HL-60 (cell line): ENCODE data around the gene ENOX1.

Source experiments
- DNase-seq, 2 experiments: peaks; one replicate each; pipeline ENCODE4 v3.0.0-alpha.2; 2010 to 2020; ENCODE audit warnings: low read depth in 1 of 2, low spot score in 1 of 2
- H3K27ac ChIP-seq: fragments of 250-450 bp; sonication (Bioruptor Pico); replicated peaks from 2 replicates; pipeline ENCODE4 v1.5.1; 2020; ENCODE audit warnings: mild to moderate bottlenecking, moderate library complexity
- H3K27me3 ChIP-seq: fragments of 250-450 bp; sonication (Bioruptor Pico); 2 replicates; pipeline ENCODE4 v1.5.1; 2021; ENCODE audit warnings: mild to moderate bottlenecking, moderate library complexity; ENCODE audit not compliant: insufficient read depth, poor library complexity, severe bottlenecking
- H3K4me3 ChIP-seq: replicated peaks from 2 replicates; pipeline ENCODE4 v1.5.1; 2011; ENCODE audit warnings: mild to moderate bottlenecking, control low read depth, low read length; ENCODE audit not compliant: insufficient read depth
- GABPA ChIP-seq: IDR thresholded peaks from 2 replicates; pipeline ENCODE4 v1.6.1; 2012; ENCODE audit warnings: low read depth
- POLR2AphosphoS5 ChIP-seq: IDR thresholded peaks from 2 replicates; pipeline ENCODE4 v1.6.1; 2012; ENCODE audit warnings: low read depth
- SPI1 ChIP-seq: IDR thresholded peaks from 2 replicates; pipeline ENCODE4 v1.6.1; 2012; ENCODE audit warnings: low read depth, mild to moderate bottlenecking, borderline replicate concordance
- TF ChIP-seq, protein P1 (sequence below): IDR thresholded peaks from one replicate; pipeline ENCODE4 v1.5.1; 2011; ENCODE audit warnings: low read length, control low read depth, inconsistent platforms; ENCODE audit not compliant: insufficient read depth
- TF ChIP-seq, protein P2 (sequence below): IDR thresholded peaks from 2 replicates; pipeline ENCODE4 v1.6.1; 2012; ENCODE audit warnings: low read depth; ENCODE audit not compliant: insufficient replicate concordance

ENOX1 gene

DNA sequence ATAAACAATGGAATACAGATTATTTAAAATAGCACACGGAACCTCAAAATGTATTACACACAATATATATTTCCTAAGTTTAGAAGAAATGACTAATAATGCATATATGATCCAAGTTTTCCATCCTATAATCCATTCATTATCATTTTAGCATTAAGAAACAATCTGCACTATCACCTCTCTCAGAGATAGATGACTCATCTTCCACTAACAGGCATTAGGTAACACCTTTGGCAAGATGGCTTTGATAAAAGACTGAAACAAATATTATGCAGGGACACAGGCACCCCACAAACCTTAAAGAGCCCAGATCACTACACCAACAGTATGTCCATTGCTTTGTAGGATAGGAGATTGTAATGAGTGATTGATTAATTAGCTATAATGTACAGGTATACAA lies 4.1 kb downstream of the ENOX1 start:
- DNase-seq = no peak
- H3K4me3 ChIP-seq = no peak overlapping the region
- TF ChIP-seq GABPA = no peak
- peaks cover 38% of the 10 kb centered on the region for H3K27me3 ChIP-seq
- H3K27ac ChIP-seq = no peak overlapping the region

DNA sequence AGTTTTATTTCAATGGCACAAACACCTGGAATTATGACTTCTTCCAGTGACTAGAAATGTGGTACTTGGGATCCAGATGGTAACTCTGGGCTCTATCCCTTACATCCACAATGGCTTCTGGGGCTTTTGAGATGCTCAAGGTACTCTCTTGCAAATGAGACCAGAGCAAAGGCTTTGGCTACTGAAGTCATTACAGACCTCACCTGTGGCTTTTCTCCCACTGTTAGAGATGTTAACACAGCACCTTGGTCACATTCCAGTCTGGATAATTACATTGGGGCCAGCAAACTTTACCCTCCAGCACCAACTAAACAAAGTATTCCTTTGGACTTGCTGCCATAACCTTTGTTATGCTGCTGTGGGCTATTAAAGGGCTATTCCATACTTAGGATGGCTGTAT lies 6.1 kb downstream of the ENOX1 start:
- TF ChIP-seq, protein P1, sequence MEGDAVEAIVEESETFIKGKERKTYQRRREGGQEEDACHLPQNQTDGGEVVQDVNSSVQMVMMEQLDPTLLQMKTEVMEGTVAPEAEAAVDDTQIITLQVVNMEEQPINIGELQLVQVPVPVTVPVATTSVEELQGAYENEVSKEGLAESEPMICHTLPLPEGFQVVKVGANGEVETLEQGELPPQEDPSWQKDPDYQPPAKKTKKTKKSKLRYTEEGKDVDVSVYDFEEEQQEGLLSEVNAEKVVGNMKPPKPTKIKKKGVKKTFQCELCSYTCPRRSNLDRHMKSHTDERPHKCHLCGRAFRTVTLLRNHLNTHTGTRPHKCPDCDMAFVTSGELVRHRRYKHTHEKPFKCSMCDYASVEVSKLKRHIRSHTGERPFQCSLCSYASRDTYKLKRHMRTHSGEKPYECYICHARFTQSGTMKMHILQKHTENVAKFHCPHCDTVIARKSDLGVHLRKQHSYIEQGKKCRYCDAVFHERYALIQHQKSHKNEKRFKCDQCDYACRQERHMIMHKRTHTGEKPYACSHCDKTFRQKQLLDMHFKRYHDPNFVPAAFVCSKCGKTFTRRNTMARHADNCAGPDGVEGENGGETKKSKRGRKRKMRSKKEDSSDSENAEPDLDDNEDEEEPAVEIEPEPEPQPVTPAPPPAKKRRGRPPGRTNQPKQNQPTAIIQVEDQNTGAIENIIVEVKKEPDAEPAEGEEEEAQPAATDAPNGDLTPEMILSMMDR = no peak
- TF ChIP-seq GABPA (no peak), POLR2AphosphoS5 (no peak), SPI1 (no peak)
- TF ChIP-seq, protein P2, sequence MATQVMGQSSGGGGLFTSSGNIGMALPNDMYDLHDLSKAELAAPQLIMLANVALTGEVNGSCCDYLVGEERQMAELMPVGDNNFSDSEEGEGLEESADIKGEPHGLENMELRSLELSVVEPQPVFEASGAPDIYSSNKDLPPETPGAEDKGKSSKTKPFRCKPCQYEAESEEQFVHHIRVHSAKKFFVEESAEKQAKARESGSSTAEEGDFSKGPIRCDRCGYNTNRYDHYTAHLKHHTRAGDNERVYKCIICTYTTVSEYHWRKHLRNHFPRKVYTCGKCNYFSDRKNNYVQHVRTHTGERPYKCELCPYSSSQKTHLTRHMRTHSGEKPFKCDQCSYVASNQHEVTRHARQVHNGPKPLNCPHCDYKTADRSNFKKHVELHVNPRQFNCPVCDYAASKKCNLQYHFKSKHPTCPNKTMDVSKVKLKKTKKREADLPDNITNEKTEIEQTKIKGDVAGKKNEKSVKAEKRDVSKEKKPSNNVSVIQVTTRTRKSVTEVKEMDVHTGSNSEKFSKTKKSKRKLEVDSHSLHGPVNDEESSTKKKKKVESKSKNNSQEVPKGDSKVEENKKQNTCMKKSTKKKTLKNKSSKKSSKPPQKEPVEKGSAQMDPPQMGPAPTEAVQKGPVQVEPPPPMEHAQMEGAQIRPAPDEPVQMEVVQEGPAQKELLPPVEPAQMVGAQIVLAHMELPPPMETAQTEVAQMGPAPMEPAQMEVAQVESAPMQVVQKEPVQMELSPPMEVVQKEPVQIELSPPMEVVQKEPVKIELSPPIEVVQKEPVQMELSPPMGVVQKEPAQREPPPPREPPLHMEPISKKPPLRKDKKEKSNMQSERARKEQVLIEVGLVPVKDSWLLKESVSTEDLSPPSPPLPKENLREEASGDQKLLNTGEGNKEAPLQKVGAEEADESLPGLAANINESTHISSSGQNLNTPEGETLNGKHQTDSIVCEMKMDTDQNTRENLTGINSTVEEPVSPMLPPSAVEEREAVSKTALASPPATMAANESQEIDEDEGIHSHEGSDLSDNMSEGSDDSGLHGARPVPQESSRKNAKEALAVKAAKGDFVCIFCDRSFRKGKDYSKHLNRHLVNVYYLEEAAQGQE = no peak
- no peak overlapping the region for H3K27ac ChIP-seq
- peaks cover 20% of the 10 kb centered on the region for H3K27me3 ChIP-seq
- H3K4me3 ChIP-seq = no peak overlapping the region
- DNase-seq = no peak

DNA sequence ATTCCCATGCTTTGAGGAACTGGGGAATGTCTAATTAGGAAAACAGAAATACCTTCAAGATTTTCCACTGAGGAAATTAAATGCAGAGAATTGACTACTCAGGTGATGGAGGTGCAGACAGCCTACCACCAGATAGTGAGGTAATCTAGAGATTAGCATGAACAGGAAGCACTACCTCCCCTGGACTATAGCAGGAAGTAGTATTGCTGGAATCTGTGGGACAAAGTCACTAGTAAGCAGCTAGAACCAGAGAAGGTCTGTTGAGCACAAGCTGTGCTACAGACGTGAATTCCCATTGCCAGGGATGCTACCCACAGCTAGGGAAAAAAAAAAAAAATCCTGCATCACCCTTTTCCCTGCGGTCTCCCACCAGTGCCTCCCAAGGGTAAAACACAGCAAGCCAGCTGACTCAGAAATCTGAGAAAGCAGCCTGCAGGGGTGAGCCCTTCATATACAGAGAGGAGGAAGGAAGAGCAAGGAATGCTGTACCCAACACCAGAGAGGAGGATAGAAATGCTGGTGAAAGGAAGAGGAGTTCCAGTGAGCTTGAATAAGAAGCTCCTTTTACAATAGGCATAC lies 10.2 kb downstream of the ENOX1 start:
- TF ChIP-seq SPI1 (no peak), GABPA (no peak), POLR2AphosphoS5 (no peak)
- TF ChIP-seq, protein P2 = no peak
- TF ChIP-seq, protein P1 = no peak
- Histone ChIP-seq H3K27me3 (peaks cover 3% of the 10 kb centered on the region), H3K4me3 (no peak overlapping the region), H3K27ac (no peak overlapping the region)
- no peak for DNase-seq

DNA sequence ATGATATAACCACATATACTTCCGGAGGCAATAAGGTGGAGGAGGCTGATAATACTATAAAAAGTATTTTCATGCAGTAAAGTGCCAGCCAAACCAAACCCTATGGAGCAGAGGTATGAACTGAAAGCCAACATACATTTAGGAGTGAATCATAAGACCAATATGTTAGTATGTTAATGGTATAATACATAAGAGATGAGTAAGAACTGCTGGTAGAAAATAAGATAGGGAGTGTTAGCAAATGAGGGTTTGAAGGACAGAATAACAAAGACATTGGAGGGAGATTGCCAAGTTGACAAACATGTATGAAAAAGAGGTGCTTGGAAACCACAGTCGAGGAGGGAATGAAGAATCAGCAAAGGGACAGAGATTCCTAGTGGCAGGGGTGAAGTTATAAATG lies 10.8 kb downstream of the ENOX1 start:
- peaks cover 3% of the 10 kb centered on the region for H3K27me3 ChIP-seq
- DNase-seq = no peak
- no peak overlapping the region for H3K27ac ChIP-seq
- no peak for TF ChIP-seq SPI1
- no peak for TF ChIP-seq GABPA
- no peak for TF ChIP-seq POLR2AphosphoS5
- TF ChIP-seq, protein P1 = no peak
- no peak overlapping the region for H3K4me3 ChIP-seq
